LoVo (cell line): ENCODE results near the gene KDM4C.

ENCODE experiments used
- DNase-seq: peaks from one replicate; pipeline ENCODE4 v3.0.0-alpha.2; 2016; ENCODE audit warnings: low spot score

KDM4C gene

DNA sequence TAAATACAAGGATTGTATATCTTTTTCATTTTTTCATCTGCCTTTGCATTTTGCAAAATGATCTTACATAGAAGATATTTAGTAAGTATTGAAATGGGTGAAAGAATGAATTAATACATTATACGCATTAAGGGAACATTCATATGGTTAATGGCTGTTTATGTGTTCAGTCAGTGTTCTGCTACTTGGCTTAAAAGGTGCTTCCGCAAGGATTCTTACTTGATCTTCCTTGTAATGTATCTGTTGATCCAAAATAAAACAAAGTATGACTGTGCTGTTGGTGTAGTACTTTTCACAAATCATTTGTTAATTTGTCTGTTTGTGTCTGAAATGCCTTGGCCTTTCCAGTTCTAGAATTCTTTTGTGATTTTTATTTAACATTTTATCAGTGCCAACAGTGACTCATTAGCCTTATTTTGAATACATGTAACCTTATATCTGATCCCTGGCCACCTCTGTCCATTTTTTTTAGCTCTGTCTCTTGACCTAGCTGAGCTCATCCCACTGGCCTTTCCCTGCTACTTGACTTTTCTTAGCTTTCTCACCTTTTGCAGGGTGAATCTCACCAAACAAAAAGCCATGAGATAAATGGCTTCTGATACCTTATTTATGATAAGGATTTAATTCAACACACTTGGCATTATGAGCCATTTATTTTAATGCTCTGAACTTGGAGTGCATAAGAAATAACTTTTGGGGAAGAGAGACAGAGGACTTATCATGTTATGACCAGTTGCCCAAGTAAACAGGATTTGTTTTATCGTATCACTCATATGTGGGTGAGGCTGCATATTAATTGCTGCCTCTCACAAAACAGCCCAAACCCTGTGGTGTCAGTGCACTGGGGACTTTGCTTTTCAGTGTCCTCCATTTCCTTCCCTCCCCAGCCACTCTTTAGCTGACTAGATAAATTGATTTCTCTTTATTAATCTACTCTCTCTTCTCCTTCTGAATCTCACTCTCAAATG, 340.3 kb downstream of the KDM4C start:
- DNase-seq: no peak

DNA sequence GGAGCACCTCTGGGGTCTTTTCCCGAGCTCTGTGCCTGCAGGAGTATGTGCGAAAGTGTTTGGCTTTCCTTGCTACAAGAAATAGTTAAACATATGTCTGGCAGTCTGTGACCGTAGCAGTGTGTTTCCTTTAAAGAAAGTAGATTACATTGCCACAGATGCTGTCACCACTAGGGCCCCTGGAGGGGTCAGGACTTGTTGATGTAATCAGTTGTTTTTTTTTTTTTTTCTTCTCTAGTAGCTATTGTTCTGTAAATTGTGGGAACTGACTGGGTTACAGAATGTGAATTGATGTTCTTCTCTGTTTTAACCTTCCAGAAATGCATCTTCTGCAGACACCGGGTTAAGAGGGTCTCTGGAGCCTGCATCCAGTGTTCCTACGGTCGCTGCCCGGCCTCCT, 345.6 kb downstream of the KDM4C start:
- DNase-seq: no peak

DNA sequence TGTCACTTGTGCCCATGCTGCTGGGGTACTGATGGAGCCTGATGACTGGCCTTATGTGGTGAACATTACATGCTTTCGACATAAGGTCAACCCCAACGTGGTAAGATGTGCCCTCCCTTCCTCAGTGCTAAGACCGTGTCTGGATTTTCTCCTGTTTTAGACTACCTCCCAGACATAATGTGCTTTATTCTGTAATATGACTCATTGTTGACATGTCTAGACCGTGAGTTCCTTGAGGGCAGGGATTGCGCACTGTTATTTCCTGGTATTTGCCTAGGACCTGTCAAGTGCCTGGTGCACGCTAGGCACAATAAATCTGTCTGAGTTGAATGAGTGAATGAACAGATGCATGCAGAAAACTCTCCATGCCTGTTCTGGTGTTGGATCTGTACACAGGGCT, 346.0 kb downstream of the KDM4C start:
- DNase-seq: no peak

DNA sequence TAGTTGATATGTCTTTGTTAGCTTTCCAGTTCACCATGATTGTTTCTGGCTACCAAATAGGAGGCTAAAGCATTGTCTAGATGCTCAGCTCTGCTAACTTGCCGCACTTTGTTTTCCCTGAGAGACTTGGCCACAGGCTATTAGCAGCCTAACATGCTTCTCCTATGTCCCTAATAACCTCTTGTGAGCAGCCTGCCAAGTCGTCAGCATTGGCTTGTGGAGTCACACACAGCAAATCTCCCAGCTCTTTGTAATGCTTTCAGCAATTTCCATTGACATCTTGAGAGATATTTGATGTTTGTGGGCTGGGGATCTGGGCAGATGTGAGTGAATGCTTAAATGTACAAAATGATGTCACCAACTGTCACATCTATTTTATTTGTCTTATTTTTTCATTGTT, 346.9 kb downstream of the KDM4C start:
- DNase-seq: no peak

DNA sequence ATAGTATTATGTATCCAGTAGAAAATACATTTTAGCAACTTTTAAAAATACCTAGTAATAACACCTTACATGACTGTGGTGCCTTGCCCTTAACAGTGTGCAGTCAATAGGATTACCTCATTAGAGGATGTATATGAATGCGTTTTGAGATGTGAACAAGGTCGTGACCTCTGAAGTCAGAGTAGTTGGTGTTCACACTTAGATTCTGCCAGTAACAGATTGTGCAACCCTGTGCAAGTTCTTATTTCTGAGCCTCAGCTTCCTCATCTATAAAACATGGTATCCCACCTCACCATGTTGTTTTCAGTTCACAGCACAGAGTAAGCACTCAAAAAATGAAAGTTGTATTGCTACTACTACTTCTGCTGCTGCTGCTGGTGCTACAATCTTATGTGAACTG, 347.3 kb downstream of the KDM4C start:
- no peak for DNase-seq

DNA sequence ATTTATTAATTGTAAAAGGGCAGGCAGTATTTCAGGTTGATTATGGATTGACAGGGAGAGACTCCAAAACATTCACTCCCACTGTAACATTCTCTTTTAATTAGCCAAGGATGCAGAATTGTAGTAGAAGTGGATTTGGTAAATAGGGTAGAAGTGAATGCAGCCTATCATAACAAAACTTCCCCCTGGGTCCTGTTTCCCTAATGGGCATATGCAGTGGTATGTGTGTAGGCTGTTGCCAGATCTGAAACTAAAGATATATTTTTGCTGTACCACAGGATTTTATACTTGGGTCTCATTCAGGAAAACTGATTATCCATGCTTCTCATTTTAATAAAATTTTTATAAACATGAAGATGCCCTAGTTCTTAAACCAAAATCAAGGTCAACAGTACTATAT, 351.2 kb downstream of the KDM4C start:
- no peak for DNase-seq

DNA sequence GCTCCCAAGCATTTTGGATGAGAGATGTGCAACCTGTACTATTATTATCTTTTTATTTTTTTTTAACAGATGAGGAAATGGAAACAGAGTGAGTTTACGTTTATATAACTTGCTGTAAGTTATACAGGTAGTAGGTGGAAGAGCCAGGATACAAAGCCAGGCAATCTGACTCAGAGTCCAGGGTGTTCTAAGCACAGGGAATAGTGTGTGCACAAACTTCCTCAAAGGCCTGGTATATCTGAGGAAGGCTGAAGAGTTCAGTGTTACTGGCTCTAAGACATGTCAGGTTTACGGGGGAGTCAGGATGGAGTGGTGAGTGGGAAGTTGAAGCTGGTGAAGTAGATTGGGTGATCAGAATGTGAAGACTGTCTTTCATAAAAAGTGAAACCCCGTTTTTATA, 353.6 kb downstream of the KDM4C start:
- DNase-seq: no peak

DNA sequence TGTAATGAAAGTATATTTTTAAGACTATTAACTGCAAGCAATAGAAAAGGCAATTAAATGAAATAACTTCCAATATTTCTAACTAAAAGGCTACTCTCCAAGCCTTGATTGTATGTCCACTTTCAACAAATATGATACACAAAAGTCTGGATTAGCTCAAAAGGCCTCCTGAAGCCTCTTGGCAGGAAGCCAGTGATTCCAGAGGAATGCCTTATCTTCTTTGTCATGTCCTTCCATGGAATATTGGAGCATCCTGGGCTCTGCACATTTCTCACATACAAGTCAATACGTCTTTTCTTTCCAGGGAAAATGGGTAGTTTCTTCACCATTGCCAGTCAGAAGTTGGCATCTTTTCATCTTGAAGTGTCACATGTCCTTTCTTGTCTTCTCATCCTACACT, 357.8 kb downstream of the KDM4C start:
- no peak for DNase-seq

DNA sequence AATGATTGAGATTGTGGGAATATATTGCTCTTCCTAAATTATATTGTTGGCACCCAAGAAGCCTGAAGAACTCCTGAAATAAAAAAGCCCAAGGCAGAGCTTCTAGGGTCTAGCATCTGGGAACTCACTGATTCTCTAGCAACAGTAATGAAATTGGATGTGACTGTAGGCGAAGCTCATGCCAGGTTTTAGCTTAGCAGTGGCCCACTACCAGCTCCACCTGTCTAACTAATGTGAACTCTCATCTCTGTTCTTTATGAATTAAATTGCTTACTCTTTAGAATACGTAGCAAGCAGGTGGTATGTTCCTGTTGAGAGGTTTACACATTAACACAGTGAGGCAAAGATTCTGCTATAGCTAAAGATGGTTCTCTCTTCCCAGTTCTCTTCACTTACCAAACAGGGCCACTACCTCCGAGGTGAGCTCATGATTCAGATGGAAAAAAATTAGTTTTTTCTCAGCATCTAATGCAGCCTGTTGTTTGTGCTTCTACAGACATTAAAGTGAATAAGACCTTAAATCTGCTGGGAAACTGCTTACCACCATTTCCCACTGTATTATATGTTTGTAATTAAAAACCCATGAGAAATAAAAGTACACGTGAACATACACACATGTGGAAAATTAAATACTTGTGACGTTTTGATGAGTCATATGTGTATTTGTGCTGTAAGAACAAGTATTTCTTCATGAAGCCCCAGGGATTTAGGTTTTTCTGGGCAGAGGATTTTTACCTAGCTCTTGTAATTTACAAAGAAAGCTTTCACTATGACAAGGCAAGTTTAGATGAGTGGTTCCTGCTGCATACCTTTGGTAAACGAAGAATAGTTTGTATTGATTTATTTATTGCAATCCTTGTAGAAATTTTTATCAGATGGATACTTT, 360.1 kb downstream of the KDM4C start:
- DNase-seq: no peak

DNA sequence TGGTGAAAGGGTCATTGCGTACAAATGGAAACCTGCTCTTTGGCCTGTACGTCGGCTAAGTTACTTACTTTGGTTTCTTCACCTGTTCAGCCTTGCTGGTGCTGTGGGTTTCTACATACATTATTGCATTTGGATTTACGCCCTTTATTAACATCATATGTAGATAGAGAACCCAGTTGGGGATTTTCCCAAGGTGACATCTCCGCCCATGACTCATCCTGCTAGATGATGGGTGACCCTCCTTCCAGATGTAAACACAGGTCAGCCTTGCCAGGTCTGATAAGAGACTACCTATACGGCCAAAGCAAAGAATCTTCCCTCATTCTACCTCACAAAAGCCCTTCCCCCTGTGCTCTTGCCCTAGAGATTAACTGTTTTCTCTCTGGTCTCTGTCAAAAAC, 360.9 kb downstream of the KDM4C start:
- DNase-seq: no peak

DNA sequence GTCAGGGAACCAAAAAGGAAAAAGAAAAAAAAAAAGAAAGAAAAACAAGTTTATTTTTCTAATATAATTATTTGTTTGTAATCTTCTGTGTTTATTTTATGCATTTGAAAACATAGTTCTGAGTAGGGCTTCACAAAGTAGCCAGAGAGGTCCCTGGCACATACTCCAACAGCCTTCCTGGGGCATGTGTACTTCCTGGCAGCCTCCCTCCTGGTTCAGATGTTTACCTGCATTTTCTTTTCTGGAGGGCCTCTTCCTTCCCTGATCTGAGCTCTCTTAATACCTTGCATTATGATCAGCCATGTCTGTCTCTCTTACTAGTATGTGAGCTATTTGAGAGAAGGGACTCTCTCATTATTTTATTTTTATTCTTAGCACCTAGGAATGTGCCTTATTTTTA, 361.8 kb downstream of the KDM4C start:
- no peak for DNase-seq

DNA sequence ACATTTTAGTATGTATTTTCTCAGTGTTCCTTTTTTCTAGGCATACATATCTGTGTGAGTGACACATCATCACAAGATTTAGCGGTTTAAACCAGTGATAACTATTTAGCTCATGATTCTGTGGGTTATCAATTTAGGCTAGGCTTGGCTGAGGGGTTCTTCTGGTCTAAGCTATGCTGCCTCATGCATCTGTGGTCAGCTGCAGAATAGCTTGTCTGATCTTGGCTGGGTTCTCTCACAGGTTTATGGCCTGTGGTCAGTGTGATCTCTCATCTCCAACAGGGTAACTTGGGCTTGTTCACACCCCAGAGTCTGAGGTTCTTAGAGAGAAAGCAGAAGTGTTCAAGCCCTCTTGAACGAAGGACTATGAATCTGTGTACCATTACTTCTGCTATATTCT, 363.3 kb downstream of the KDM4C start:
- no peak for DNase-seq

DNA sequence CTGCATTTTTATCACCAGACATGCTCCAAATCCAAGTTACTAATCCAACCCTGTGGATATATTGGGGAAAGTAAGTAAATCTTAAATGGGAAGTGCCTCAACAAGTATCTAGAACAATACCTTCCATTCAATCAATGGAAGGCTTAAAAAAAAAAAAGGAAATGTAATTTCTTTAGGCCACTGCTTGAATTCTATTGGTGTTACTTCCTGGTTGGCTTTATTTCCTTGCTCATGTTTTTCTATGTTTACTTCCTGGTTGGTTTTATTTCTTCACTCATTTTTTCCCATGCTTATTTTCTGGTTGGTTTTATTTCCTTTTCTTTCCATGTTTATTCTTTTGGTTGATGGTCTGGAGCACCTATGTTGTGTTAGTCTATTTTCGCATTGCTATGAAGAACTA, 363.9 kb downstream of the KDM4C start:
- peak; percentile 27 for DNase-seq

DNA sequence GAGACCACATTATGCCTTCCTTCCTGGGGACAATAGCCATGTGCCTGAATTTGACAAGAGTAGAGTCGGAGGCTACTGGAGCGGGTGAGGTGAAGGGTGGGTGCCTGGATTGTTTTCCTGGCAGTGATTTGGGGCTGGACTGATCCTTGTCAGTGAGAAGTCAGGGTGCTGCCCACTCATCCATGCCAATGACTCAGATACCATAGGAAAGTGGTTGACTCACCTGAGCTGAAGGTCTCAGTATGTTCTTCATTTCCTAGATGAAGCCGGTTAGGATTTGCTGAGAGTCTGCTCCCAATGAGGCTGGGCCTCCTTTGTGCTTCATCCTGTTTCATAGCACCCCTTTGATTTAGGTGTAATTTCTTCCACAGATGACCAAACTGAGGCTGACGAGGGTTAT, 366.0 kb downstream of the KDM4C start:
- no peak for DNase-seq

DNA sequence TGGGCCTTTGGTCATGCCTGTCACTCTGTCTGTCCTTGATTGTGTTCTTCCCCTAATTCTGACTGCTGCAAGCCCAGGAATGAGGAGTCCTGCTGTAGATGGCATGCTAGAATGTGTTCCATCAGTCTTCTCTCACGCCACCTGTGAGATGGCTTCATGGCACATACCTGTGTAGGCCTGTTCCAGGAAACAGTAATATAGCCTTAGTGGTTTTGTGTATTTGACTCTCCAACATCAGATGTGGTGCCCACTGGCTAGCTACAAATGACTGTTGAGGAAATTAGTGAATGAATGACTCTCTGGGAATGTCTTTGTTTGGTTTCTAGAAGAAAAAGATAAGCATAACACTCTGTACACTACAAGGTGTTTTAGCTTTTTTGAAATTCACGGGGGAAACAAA, 367.5 kb downstream of the KDM4C start:
- no peak for DNase-seq

DNA sequence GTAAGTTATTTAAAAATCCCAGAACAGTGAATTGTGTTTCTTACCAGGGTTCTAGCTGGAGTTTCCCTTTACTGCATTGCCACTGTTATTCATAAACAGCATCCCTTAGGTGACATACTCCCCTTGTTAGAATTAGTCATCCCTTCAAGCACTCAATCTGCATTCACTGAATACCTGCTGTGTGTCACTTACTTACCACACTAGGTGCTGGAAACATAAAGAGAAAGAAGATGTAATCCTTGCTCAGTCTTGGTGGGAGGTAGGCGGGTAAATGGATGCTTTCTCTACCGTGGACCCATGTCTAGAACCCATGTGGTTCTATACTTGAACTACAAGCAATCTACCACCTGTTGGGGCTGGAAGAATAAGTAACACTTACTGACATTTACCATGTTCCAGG, 371.6 kb downstream of the KDM4C start:
- no peak for DNase-seq

DNA sequence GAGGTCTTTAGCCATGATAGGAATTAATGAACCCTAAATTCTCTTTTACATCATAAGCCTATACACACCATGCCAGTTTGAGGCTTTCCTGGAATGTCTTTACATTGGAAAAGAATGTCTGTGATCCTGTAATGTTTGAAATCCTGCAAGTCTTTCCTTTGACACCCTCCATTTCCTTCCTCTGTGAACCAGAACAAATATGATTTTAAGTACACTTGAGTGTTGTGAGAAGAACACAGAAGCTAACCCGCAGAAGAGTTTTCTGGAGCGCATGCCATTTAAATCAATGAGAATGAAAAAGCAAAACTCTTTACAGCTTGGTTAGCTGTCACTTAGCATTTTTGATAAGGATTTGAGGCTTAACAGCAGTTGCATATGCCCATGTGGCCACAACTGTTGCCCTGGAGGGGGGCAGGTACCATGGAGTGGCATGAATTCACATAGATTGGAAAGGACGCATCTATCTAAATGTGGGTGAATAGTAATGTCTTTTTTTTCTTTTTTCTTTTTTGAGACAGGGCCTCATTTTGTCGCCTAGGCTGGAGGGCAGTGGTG, 372.6 kb downstream of the KDM4C start:
- DNase-seq: no peak

DNA sequence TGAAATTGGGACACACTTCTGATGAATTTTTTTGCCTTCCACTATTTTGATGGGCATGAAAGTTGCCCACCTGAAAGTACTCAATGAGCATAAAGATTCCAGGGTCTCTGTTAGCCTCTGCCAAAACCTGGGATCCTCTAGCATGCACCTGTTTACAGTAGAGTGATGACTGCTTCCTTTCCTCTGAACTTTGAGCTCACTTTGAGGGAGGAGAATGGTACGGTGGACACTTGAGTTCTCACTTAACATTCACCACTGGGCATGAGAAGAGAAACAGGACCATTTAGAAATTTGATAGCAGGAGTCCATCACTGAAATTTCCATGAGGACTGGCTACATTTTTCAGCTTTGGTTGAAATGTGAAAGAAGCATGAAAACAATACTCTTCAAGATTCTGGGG, 374.8 kb downstream of the KDM4C start:
- no peak for DNase-seq

DNA sequence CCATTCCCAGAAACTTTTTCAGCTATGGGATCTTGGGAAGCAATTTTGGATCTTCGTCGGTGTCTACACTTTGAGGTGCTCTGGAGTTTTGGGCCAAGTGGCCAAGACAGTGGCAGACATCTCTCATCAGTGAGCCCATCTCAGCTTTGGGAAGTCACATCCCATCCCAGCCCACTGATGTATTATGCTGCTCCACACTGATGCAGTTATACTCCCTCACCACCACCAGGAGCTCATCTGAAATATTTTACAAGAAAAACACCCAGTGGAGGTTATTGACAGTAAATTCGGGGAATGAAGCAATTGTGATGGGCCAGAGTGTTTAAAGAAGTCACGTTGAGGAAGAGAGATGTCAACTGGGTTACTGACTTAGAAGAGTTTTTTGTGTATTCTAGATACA, 378.0 kb downstream of the KDM4C start:
- no peak for DNase-seq

DNA sequence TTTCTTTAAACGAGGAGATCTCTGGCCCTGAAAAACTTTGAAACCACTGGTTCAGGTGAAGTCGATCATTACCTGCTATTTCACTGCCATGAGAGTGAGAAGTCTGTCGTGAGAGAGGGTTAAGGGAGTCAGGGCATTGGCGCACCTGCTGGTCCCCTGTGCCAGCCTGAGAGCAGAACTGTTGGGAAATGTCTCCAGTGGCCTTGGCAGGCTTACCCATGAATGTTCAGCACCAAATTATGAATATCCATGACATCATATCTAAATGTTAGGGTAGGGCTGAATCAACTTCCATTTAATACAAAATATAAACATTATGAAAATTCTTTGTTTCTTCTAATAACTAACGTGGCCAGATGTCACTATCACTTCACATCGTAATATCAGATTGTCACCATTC, 379.3 kb downstream of the KDM4C start:
- DNase-seq: no peak

DNA sequence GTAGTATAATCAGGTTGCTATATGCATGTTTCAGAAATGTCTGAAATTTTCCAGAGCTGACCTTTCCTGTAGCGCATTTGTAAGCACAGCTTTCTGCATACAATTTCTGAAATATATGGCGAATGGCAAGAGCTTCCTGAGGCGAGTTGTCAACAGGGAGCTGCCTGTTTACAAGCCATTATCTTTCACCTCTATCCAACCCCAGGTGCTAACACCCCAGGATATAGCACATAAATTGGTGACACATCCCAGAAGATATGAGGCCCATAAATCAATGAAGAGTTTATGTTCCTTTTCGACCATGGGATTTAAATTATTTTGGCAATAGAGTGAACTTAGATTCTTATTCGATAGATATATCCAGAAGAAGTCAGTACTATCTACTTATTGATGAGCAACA, 379.8 kb downstream of the KDM4C start:
- DNase-seq: no peak

DNA sequence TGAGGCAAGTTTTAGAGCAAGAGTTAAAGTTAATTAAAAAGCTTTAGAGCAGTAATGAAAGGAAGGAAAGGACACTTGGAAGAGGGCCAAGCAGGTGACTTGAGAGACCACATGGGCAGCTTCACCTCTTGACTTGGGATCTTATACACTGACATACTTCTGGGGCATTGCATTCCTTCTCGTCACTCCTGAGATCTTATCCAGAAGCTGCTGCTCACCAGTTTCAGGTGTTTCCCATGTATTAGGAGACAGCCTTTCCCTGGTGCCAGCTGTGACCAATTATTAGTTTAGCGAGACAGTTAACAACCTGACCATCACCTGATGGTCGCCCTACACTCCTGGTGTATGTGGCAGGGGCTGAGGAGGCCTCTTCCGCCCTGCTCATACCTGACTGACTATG, 382.1 kb downstream of the KDM4C start:
- no peak for DNase-seq

DNA sequence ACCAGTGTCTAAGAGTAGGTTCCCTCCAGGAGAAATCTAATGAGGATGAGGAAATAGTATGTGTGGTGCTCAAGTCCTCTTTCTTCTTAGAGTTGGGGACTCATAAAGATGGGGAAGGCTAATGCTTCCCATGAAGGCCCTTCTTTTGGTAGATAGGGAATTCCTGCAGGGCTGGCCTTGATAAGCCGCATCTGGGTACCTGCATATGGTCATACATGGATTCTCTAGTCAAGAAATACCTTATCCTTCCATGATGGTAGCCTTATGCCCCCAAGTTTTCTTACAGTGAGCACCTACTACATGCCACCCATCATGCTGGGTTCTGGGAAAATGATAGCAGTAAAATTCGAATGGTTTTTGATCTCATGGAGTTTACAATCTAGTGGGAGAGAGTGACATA, 382.6 kb downstream of the KDM4C start:
- DNase-seq: no peak
